Measurements from ENCODE around the gene HPD. TPM values are rescaled to one million over a fixed set of nuclear protein-coding genes. Genes with fewer than 3 reads are reported as not detected.
"Not testable (repeated sequence)": the region's sequence is repeated elsewhere in the genome, so short reads cannot be mapped to it uniquely, and the experiment has no call there.

Gene HPD
- total RNA-seq, 1 donor from 2014 or later = 0.79 TPM

DNA sequence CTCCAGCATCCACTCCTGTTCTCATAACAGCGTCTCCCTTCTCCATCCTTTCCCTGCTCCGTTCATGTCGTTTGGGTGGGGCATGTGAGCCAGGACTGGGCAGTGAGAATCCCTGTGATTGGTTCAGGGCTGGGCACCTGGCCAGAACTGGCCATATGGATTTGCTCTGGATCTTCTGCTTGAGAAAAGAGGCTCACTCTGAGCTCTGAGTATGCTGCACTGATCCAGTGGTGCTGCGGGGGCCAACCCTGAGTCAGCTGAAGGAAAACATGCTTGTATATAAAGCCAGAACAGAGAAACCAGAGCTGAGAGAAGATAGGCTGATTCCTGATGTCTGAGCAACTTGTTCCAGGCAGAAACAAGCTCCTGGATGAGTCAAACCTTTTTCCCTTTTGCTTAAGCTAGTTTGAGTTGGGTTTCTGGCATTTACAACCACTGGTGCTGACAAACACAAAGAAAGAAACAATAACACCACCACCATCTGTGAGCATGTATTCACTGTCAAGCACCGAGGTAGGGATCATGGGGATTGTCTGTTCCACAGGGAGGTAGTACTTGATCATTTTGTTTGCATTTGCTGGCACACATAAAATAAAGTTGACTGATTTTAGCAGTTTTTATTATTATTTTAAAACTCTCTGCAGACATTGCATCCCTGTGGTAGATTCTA is 14.0 kb upstream of the HPD start:
- TF ChIP-seq, protein P1, sequence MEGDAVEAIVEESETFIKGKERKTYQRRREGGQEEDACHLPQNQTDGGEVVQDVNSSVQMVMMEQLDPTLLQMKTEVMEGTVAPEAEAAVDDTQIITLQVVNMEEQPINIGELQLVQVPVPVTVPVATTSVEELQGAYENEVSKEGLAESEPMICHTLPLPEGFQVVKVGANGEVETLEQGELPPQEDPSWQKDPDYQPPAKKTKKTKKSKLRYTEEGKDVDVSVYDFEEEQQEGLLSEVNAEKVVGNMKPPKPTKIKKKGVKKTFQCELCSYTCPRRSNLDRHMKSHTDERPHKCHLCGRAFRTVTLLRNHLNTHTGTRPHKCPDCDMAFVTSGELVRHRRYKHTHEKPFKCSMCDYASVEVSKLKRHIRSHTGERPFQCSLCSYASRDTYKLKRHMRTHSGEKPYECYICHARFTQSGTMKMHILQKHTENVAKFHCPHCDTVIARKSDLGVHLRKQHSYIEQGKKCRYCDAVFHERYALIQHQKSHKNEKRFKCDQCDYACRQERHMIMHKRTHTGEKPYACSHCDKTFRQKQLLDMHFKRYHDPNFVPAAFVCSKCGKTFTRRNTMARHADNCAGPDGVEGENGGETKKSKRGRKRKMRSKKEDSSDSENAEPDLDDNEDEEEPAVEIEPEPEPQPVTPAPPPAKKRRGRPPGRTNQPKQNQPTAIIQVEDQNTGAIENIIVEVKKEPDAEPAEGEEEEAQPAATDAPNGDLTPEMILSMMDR (IDR thresholded peaks at IDR 0.05; ENCODE audit: insufficient read depth, low read length, severe bottlenecking) = no peak
- FAIRE-seq (peak; percentile 52), DNase-seq (ENCODE audit: low read depth) (peak; percentile 95)
- H3K36me3 ChIP-seq (ENCODE audit: control insufficient read depth, insufficient read depth, low read length) = no peaks in the 10 kb centered on the region
- H3K27me3 ChIP-seq (ENCODE audit: control insufficient read depth, insufficient read depth, low read length) = no peaks in the 10 kb centered on the region
- H3K4me3 ChIP-seq (ENCODE audit: low read depth, low read length) = no peak overlapping the region

DNA sequence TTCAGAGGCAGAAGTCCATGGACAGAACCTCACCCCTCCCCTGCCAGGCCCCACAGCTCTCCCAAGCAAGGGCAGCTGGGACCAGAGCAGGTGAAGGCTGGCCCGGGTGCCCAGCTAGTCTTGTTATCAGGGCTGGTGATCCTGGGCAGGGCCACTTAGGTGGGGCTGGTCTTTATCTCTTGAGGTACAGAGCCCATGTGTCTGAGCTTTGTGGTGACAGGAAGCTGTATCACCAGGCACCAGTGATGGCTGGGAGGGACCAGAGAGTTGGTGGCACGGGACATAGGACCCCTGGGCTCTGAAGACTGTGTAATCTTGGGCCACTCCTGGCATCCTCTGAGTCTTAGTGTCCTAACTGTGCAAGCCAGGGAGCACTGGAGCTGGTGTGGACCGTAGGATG is 12.8 kb upstream of the HPD start:
- H3K36me3 ChIP-seq (ENCODE audit: control insufficient read depth, insufficient read depth, low read length) = no peaks in the 10 kb centered on the region
- DNase-seq (ENCODE audit: low read depth) (no peak), FAIRE-seq (no peak)
- TF ChIP-seq, protein P1 (IDR thresholded peaks at IDR 0.05; ENCODE audit: insufficient read depth, low read length, severe bottlenecking) = no peak
- no peaks in the 10 kb centered on the region for H3K27me3 ChIP-seq (ENCODE audit: control insufficient read depth, insufficient read depth, low read length)
- no peak overlapping the region for H3K4me3 ChIP-seq (ENCODE audit: low read depth, low read length)

DNA sequence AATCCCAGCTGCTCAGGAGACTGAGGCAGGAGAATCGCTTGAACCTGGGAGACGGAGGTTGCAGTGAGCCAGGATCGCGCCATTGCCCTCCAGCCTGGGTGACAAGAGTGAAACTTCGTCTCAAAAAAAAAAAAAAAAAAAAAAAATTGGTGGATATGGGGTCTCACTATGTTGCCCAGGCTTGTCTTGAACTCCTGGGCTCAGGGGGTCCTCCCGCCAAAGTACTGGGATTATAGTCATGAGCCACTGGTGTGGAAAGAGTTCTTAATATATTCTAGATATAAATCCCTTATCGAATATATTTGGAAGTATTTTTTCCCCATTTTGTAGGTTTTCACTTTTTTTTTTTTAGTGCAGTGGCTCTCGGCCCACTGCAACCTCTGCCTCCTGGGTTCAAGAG is 10.6 kb upstream of the HPD start:
- FAIRE-seq; H3K36me3 ChIP-seq (ENCODE audit: control insufficient read depth, insufficient read depth, low read length); H3K4me3 ChIP-seq (ENCODE audit: low read depth, low read length); H3K27me3 ChIP-seq (ENCODE audit: control insufficient read depth, insufficient read depth, low read length); DNase-seq (ENCODE audit: low read depth): not testable (repeated sequence)

DNA sequence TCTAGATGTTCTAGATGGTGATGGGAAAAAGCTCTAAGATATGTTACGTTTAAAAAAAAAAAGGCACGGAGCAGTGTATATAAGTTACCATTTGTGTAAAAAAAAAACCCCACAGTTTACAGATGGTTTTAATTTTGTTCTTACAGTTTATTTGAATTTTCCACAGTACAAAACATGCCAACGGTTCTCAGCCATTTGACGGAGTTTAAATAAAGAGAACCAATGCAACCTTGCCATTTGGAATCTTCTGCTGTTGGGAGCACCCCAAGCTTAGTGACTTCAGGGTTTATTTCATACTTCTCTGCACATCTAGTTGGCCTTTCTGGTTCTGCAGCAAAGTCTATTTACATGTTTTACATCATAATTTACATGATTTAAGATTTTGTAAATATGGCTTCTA is 7.7 kb upstream of the HPD start:
- Histone ChIP-seq H3K27me3 (ENCODE audit: control insufficient read depth, insufficient read depth, low read length) (no peaks in the 10 kb centered on the region), H3K4me3 (ENCODE audit: low read depth, low read length) (no peak overlapping the region), H3K36me3 (ENCODE audit: control insufficient read depth, insufficient read depth, low read length) (no peaks in the 10 kb centered on the region)
- FAIRE-seq (no peak), DNase-seq (ENCODE audit: low read depth) (no peak)
- TF ChIP-seq, protein P1 (IDR thresholded peaks at IDR 0.05; ENCODE audit: insufficient read depth, low read length, severe bottlenecking) = no peak

DNA sequence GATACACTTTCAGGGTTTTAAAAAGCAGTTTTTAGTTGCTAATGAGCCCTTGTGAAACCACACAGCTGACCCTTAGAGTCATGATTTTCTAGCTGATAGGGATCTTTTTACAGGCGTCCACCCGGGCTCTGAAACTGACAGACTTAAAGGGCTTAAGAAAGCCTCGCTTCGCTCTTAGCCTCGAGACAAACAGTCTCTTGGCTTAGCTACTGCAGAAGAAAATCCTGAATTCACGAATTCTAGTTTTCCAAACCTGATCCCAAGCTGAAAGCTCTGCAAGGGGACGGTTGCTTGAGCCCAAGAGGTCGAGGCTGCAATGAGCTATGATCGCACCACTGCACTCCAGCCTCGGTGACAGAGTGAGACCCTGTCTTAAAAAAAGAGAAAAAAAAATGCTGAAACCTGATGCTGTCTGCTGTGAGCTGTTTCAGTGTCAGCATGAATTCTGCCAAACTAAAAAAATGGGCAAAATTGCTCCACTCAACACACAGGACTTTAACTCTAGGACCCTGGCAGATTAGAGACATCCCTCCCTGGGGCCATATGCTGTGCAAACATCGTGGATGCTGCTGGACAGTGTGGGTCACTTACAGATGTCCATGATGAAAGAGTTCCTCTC is 3.1 kb upstream of the HPD start:
- TF ChIP-seq, protein P1 (IDR thresholded peaks at IDR 0.05; ENCODE audit: insufficient read depth, low read length, severe bottlenecking) = no peak
- Histone ChIP-seq H3K4me3 (ENCODE audit: low read depth, low read length) (no peak overlapping the region), H3K36me3 (ENCODE audit: control insufficient read depth, insufficient read depth, low read length) (no peaks in the 10 kb centered on the region), H3K27me3 (ENCODE audit: control insufficient read depth, insufficient read depth, low read length) (no peaks in the 10 kb centered on the region)
- FAIRE-seq (no peak), DNase-seq (ENCODE audit: low read depth) (no peak)

DNA sequence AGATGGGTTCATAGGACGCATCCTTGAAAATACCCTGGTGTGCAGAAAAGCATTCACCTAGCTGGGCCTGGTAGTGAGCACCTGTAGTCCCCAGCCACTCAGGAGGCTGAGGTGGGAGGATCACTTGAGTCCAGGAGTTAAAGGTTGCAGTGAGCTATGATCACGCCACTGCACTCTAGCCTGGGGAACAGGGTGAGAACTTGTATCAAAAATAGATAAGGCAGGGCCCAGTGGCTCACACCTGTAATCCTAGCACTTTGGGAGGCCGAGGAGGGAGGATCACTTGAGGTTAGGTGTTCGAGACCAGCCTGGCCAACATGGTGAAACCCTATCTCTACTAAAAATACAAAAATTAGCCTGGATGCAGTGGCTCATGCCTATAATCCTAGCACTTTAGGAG is 2.0 kb upstream of the HPD start:
- not testable (repeated sequence) for FAIRE-seq; H3K36me3 ChIP-seq (ENCODE audit: control insufficient read depth, insufficient read depth, low read length); H3K4me3 ChIP-seq (ENCODE audit: low read depth, low read length); H3K27me3 ChIP-seq (ENCODE audit: control insufficient read depth, insufficient read depth, low read length); DNase-seq (ENCODE audit: low read depth)

DNA sequence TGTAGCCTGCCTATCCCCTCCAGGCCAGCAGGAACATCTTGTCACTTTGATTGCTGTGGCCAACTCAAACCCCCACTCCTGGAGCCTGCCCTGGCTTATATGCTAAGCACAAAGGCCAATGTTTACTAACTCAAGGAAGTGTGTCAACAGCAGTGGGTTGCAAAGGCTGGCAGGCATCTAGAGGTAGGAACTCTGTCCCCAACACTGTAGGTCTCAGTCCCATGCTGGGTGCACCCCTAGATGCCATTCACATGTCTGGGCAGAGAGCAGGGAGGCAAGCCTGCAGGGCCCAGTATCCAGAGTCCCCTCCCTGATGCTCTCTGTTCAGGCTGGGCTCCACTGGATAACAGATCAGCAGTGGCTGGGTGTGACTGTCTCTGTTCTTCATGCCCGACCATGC is 1.6 kb upstream of the HPD start:
- FAIRE-seq = no peak
- H3K4me3 ChIP-seq (ENCODE audit: low read depth, low read length) = no peak overlapping the region
- no peaks in the 10 kb centered on the region for H3K36me3 ChIP-seq (ENCODE audit: control insufficient read depth, insufficient read depth, low read length)
- TF ChIP-seq, protein P1 (IDR thresholded peaks at IDR 0.05; ENCODE audit: insufficient read depth, low read length, severe bottlenecking) = no peak
- H3K27me3 ChIP-seq (ENCODE audit: control insufficient read depth, insufficient read depth, low read length) = no peaks in the 10 kb centered on the region
- DNase-seq (ENCODE audit: low read depth) = no peak
